A549 treated with GW870086 at 1 μM for 4 hours (cell line): ENCODE results near the gene BCKDK. TPM values are rescaled to one million over a fixed set of nuclear protein-coding genes. Genes with fewer than 3 reads are reported as not detected.

ENCODE experiments used
- total RNA-seq: library from RNA; stranded (reverse); fragments of 200-300 nt; extraction: Qiagen RNA extraction; gene quantifications from 5 replicates; pipeline ENCODE4 v1.2.3, GENCODE V29; 2022; ENCODE audit warnings: low read depth

The BCKDK gene
- 39.1 to 56.9 TPM (median 51.7 TPM) in 5 replicates for total RNA-seq

DNA sequence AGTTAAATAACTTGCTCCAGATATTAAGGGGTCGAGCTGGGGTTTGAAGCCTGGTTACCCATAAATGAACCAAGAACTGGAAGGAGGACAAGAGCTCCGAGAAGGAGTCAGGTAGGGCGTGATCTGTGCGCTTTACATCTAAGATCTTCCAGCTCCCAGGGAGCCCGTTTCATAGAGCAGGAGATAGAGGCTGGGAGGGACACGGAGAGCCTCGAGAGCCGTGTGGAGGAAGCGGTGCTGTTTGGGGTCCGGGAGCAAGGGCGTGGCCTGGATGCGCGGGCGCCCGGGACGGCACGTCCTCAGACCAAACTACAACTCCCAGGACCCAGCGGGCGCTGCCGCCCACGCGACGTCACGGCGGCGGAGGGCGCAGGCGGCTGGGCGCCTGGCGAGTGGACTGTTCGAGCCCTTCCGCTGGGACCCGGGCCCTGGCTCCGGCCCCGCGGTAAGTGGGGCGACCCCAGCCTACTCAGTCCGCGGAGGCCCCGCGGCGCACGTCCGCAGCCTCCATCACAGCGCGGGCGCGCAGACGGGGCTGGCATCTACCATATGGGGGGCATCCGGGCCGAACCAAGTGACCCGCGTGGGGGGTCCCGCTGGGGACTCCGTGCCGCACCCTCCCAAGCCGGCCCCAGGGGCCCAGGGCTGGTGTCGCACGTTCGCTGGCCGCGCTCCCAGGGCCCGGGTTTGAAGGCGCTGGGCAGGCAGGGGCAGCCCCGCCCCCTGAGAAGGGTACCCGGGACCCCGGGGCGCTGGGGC, at the start of gene BCKDK:
Gene BCKDK (plus strand): TSS at position 352 of the 759 bp plus-strand sequence. CDS start 838 bp downstream, outside the sequence.

DNA sequence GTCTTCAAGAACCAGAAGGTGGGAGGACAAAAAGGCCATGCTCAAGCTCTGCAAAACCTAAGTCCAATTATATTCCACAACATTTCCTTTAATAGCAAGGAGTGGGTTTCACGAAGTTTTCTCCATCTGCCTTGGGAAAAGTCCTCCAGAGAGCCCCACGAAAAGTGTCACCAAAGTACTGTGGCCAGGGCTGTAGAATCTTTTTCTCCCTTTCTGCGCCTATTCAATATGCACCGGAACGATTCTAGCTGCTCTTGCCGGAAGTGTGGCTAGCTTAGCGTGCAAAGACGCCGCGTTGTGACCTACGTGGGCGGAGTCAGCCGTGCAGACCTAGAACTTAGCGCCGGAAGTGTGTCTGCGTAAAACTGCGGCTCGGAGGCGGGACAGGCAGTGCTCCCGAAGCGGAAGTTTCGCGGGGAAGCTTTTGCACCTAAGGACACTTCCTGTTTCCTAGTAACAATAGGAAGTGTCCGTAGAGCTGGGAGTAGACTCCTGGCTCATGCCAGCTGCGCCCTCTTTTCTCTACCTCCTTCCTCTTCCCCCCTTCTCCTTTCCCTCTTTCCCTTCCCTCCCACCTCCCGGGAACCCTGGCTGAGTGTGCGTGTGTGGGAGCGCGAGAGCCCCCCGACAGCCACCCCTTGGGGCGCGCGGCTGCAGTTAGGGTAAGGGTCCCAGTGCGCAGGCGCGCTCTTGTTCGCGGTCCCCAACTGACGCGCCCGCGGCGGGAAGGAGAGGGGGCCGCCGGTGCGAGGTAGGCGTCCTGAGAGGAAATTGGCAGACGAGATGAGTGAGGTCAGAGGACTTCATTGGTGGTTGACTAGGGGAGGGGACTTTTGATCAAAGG, 34.0 kb upstream of the BCKDK start, which contains the start of the genes ZNF646 and ZNF668:
Gene ZNF646 (plus strand): TSS at position 453 of the 844 bp plus-strand sequence. CDS start 1,903 bp downstream, outside the sequence.
Gene ZNF668 (minus strand): TSS at position 271 of the 844 bp plus-strand sequence. CDS start 9,781 bp downstream, outside the sequence.

DNA sequence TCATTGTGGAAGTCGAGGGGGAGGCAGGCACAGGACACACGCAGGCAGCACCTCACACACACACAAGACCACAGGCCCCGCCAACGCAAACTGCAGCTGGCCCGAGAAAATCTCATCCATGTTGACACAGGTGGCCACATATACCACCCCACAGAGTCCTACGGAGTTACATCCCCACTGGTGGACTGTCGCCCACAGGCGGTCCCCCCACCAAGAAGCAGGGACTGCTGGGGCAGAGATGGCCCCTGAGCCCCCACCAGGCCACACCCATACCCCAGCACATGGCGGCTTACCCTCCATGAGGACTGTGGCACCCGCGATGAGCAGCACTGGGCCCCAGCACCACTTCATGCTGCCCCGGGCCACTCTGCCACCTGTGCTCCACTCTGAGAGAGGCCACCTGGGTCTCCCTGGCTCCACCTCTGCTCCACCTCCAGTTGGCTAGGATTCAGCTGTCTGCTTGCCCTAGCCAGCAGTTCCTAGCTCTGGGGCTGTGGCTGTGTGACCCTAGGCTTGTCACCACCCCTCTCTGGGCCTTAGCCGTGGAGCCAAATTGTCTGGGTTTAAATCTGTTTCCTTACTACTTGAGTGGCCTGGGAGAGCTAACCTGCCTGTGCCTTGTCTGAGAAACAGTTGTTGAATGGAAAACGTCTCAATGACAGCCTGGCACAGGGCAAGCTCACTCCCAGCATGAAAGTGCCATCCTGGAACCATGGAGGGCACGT, 19.6 kb upstream of the BCKDK start, which contains the start of gene PRSS53:
Gene PRSS53 (minus strand): TSS at position 485 of the 725 bp plus-strand sequence. CDS start 134 bp downstream, at position 351.

DNA sequence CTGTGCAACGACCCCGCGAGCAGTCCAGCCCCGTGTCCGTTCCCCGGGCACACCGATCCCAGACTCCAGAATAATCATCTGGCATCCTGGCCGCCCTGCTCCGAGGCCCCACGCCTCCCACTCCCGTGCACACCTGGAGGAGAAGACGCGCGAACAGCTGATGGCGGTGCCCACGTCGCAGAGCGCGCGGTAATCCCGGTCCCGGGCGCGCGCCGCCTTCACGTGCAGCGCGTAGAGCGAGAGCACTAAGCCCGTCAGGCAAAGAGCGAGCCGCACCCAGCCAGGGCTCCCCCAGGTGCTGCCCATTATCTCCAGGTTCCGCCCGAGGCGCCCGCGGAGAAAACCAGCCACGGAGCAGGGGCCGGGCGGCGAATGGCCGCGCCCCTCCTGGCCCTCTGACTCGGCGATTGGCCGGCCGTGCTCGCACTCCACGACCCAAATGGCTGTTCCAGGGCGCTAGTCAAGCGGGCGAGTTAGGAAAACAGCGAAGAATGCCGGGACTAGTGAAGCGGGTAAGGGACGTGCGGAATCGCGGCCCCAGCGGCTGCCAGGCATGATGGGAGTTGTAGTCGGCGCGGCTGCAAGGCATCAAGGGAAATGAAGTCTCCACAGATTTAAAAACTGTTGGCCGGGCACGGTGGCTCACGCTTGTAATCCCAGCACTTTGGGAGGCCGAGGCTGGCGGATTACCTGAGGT, 13.6 kb upstream of the BCKDK start, which contains the start of gene VKORC1:
Gene VKORC1 (minus strand): TSS at position 374 of the 697 bp plus-strand sequence. CDS start 68 bp downstream, at position 306.

GRCh38 chr16:31117384-31118222, 9.4 kb downstream of the BCKDK start, which contains the start of gene KAT8:
Gene KAT8, plus strand, starts transcription at chr16:31117664. Its CDS starts 18 bp downstream, at chr16:31117682.

DNA sequence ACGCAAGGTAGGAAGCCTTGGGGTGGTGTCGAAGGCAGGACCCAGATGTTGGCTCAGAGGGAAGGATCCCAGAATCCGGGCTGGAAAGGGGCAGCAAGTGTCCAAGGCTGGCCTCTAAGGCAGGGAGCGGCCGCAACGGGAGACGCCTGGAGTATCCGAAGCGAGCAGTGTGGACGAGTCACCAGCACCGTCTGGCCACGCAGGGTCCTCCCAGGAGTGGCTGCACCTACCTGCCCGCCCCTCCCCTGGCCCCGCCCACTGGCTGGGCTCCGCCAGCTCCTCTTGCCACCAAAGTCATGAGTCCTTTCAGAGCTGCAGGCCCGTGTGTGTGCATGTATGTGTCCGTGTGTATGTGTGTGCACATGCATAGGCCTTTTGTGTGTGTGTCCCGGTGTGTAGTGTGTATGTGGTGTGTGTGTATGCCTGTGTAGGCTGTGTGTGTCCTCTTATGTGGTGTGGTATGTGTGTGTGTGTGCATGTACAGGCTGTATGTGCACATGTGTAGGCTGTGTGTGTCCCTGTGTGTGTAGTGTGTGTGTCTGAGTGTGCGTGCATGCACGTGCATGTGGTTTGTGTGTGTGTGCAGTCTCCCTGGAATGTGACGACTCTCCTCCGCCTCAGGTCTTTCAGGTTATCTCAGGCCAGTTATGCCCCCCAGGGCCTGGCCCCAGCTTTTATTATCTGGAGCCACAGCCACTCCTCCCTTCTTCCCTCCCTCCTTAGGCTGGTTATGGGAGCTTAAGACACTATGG, 27.5 kb downstream of the BCKDK start, which contains the start of gene PRSS8:
Gene PRSS8 (minus strand): TSS at position 193 of the 752 bp plus-strand sequence. CDS start 229 bp downstream, outside the sequence.

GRCh38 chr16:31149894-31150890, 42.0 kb downstream of the BCKDK start, which contains the start of gene PRSS36:
Gene PRSS36, minus strand, starts transcription at chr16:31150066. Its CDS starts 31 bp downstream, at chr16:31150035.

Other genes with a start within 250 kb of the BCKDK start
- gene BCL7C, start 214.3 kb upstream of the BCKDK start, total RNA-seq = 26.1 to 42.8 TPM (median 37.7 TPM) in 5 replicates
- 0.13 to 0.39 TPM (median 0.23 TPM) in 4 of 5 replicates, not detected in the other for gene CTF1, start 211.8 kb upstream of the BCKDK start, total RNA-seq
- gene FBXL19, start 184.8 kb upstream of the BCKDK start, total RNA-seq = 12.9 to 20.9 TPM (median 19.0 TPM) in 5 replicates
- 10.0 to 14.0 TPM (median 12.7 TPM) in 5 replicates for gene ORAI3, start 159.3 kb upstream of the BCKDK start, total RNA-seq
- 13.9 to 22.3 TPM (median 19.3 TPM) in 5 replicates for gene SETD1A, start 150.6 kb upstream of the BCKDK start, total RNA-seq
- 14.0 to 17.1 TPM (median 14.3 TPM) in 5 replicates for gene HSD3B7, start 123.2 kb upstream of the BCKDK start, total RNA-seq
- 1.5 to 2.2 TPM (median 2.0 TPM) in 5 replicates for gene STX1B, start 97.7 kb upstream of the BCKDK start, total RNA-seq
- 57.2 to 70.6 TPM (median 65.1 TPM) in 5 replicates for gene STX4, start 74.8 kb upstream of the BCKDK start, total RNA-seq
- 12.1 to 21.1 TPM (median 15.1 TPM) in 5 replicates for gene ZNF668, start 34.1 kb upstream of the BCKDK start, total RNA-seq
- 8.4 to 10.9 TPM (median 10.0 TPM) in 5 replicates for gene ZNF646, start 34.0 kb upstream of the BCKDK start, total RNA-seq
- 1.00 to 2.0 TPM (median 1.1 TPM) in 5 replicates for gene PRSS53, start 19.4 kb upstream of the BCKDK start, total RNA-seq
- 105 to 143 TPM (median 141 TPM) in 5 replicates for gene VKORC1, start 13.6 kb upstream of the BCKDK start, total RNA-seq
- 41.4 to 47.3 TPM (median 43.6 TPM) in 5 replicates for gene KAT8, start 9.3 kb downstream of the BCKDK start, total RNA-seq
- gene PRSS8, start 27.3 kb downstream of the BCKDK start, total RNA-seq = 0.72 to 1.1 TPM (median 0.85 TPM) in 5 replicates
- 0.59 to 1.5 TPM (median 1.1 TPM) in 5 replicates for gene PRSS36, start 41.7 kb downstream of the BCKDK start, total RNA-seq
- gene FUS, start 71.8 kb downstream of the BCKDK start, total RNA-seq = 517 to 557 TPM (median 522 TPM) in 5 replicates
- 31.2 to 47.1 TPM (median 36.9 TPM) in 5 replicates for gene PYCARD, start 94.4 kb downstream of the BCKDK start, total RNA-seq
- gene TRIM72, start 105.7 kb downstream of the BCKDK start, total RNA-seq = 0.02 to 0.08 TPM (median 0.03 TPM) in 5 replicates
- not detected in 5 replicates for gene PYDC1, start 108.7 kb downstream of the BCKDK start, total RNA-seq
- 0.91 to 2.1 TPM (median 1.8 TPM) in 5 replicates for gene ITGAM, start 151.6 kb downstream of the BCKDK start, total RNA-seq
- gene ITGAX, start 246.8 kb downstream of the BCKDK start, total RNA-seq = 1.0 to 2.4 TPM (median 1.3 TPM) in 5 replicates